ENCODE measurements around the gene TSACC.
A peak's percentile ranks its signal among the peaks of the same experiment; 100 is the strongest.

TSACC gene

GRCh38 chr1:156376146-156376545 is 37.8 kb downstream of the TSACC start:
- H3K4me3 ChIP-seq (replicated peaks in 1 of 2; ENCODE audit: low read depth in 2 of 2, low read length in 2 of 2), result no peak overlapping the region
- no peak for TF ChIP-seq CTCF (IDR thresholded peaks at IDR 0.05; ENCODE audit: low read depth, low read length)
- DNase-seq (ENCODE audit: low read depth in 2 of 2), result peak; percentile 54 to 81

- no peak for TF ChIP-seq CTCF (IDR thresholded peaks at IDR 0.05; ENCODE audit: low read depth, low read length)
- H3K4me3 ChIP-seq (replicated peaks in 1 of 2; ENCODE audit: low read depth in 2 of 2, low read length in 2 of 2), result no peak overlapping the region
- DNase-seq (ENCODE audit: low read depth in 2 of 2), result no peak
Measured at GRCh38 chr1:156376958-156377919, 38.9 kb downstream of the TSACC start.

- no peak overlapping the region for H3K4me3 ChIP-seq (replicated peaks in 1 of 2; ENCODE audit: low read depth in 2 of 2, low read length in 2 of 2)
- no peak for TF ChIP-seq CTCF (IDR thresholded peaks at IDR 0.05; ENCODE audit: low read depth, low read length)
- DNase-seq (ENCODE audit: low read depth in 2 of 2), result no peak
Measured at GRCh38 chr1:156378557-156378956, 40.2 kb downstream of the TSACC start.

- H3K4me3 ChIP-seq (replicated peaks in 1 of 2; ENCODE audit: low read depth in 2 of 2, low read length in 2 of 2), result no peak overlapping the region
- no peak for TF ChIP-seq CTCF (IDR thresholded peaks at IDR 0.05; ENCODE audit: low read depth, low read length)
- DNase-seq (ENCODE audit: low read depth in 2 of 2), result peak in 1 of 2 donors; percentile 15
Measured at GRCh38 chr1:156379420-156380165, 41.3 kb downstream of the TSACC start.

GRCh38 chr1:156382561-156382960 is 44.2 kb downstream of the TSACC start:
- H3K4me3 ChIP-seq (replicated peaks in 1 of 2; ENCODE audit: low read depth in 2 of 2, low read length in 2 of 2), result no peak overlapping the region
- TF ChIP-seq CTCF (IDR thresholded peaks at IDR 0.05; ENCODE audit: low read depth, low read length), result no peak
- DNase-seq (ENCODE audit: low read depth in 2 of 2), result no peak

- H3K4me3 ChIP-seq (replicated peaks in 1 of 2; ENCODE audit: low read depth in 2 of 2, low read length in 2 of 2), result no peak overlapping the region
- TF ChIP-seq CTCF (IDR thresholded peaks at IDR 0.05; ENCODE audit: low read depth, low read length), result peak; percentile 98
- peak; percentile 64 to 66 for DNase-seq (ENCODE audit: low read depth in 2 of 2)
Measured at GRCh38 chr1:156383023-156383422, 44.7 kb downstream of the TSACC start.

Measured in cardiac fibroblast (primary cell).